SK-N-SH treated with all-trans-retinoic acid at 6 μM for 48 hours (cell line): Measurements from ENCODE around the gene NUDT7.

ENCODE experiments used
- ATAC-seq: fragments of 200-7000 bp; cut with Tn5 transposase; 3 replicates; pipeline ENCODE4 v1.9.1; 2020; ENCODE audit warnings: mild to moderate bottlenecking, moderate library complexity
- ARNTL ChIP-seq: fragments of 450-650 bp; formaldehyde crosslinking; IDR thresholded peaks from 2 replicates; pipeline ENCODE4 v1.5.0; 2020; ENCODE audit warnings: low read depth, mild to moderate bottlenecking, moderate library complexity, borderline replicate concordance
- BACH2 ChIP-seq: fragments of 250-450 bp; sonication (Bioruptor Pico); IDR thresholded peaks from 2 replicates; pipeline ENCODE4 v1.9.0; 2021; ENCODE audit warnings: mild to moderate bottlenecking, borderline replicate concordance
- CREB5 ChIP-seq: fragments of 250-450 bp; sonication (Bioruptor Pico); IDR thresholded peaks from 2 replicates; pipeline ENCODE4 v1.5.1; 2020; ENCODE audit warnings: low read depth, mild to moderate bottlenecking, moderate library complexity
- CSRNP3 ChIP-seq: fragments of 250-450 bp; sonication (Bioruptor Pico); IDR thresholded peaks from 2 replicates; pipeline ENCODE4 v1.5.1; 2021; ENCODE audit warnings: mild to moderate bottlenecking, moderate library complexity
- ESRRG ChIP-seq: fragments of 250-450 bp; sonication (Bioruptor Pico); IDR thresholded peaks from 2 replicates; pipeline ENCODE4 v1.6.1; 2021; ENCODE audit warnings: mild to moderate bottlenecking
- GLIS3 ChIP-seq: fragments of 250-450 bp; sonication (Bioruptor Pico); IDR thresholded peaks from 2 replicates; pipeline ENCODE4 v1.5.0; 2020; ENCODE audit warnings: mild to moderate bottlenecking, moderate library complexity
- ISL1 ChIP-seq: fragments of 250-450 bp; sonication (Bioruptor Pico); IDR thresholded peaks from 2 replicates; pipeline ENCODE4 v2.1.2; 2022; ENCODE audit warnings: mild to moderate bottlenecking, moderate library complexity
- OSR1 ChIP-seq: fragments of 250-450 bp; sonication (Bioruptor Pico); IDR thresholded peaks from 2 replicates; pipeline ENCODE4 v1.8.0; 2022; ENCODE audit warnings: moderate library complexity, mild to moderate bottlenecking, inconsistent platforms
- PATZ1 ChIP-seq: fragments of 250-450 bp; sonication (Bioruptor Pico); IDR thresholded peaks from 2 replicates; pipeline ENCODE4 v1.8.0; 2020; ENCODE audit warnings: mild to moderate bottlenecking, moderate library complexity, borderline replicate concordance
- PPARA ChIP-seq: fragments of 250-450 bp; sonication (Bioruptor Pico); IDR thresholded peaks from 2 replicates; pipeline ENCODE4 v1.5.0; 2020; ENCODE audit warnings: mild to moderate bottlenecking, borderline replicate concordance
- RARB ChIP-seq: fragments of 250-450 bp; sonication (Bioruptor Pico); IDR thresholded peaks from 2 replicates; pipeline ENCODE4 v1.8.0; 2021; ENCODE audit warnings: mild to moderate bottlenecking, moderate library complexity
- SNAI2 ChIP-seq: fragments of 250-450 bp; sonication (Bioruptor Pico); IDR thresholded peaks from 2 replicates; pipeline ENCODE4 v1.5.0; 2020; ENCODE audit warnings: mild to moderate bottlenecking, moderate library complexity
- TCF4 ChIP-seq: fragments of 250-450 bp; sonication (Bioruptor Pico); IDR thresholded peaks from 2 replicates; pipeline ENCODE4 v1.8.0; 2021; ENCODE audit warnings: mild to moderate bottlenecking, moderate library complexity, borderline replicate concordance
- TOX ChIP-seq: fragments of 250-450 bp; sonication (Bioruptor Pico); IDR thresholded peaks from 2 replicates; pipeline ENCODE4 v1.8.0; 2021; ENCODE audit warnings: mild to moderate bottlenecking, moderate library complexity, borderline replicate concordance
- TSHZ2 ChIP-seq: fragments of 250-450 bp; sonication (Bioruptor Pico); IDR thresholded peaks from 2 replicates; pipeline ENCODE4 v1.5.0; 2020; ENCODE audit warnings: mild to moderate bottlenecking, moderate library complexity
- ZC3H10 ChIP-seq: fragments of 250-450 bp; sonication (Bioruptor Pico); IDR thresholded peaks from 2 replicates; pipeline ENCODE4 v1.5.1; 2021; ENCODE audit warnings: mild to moderate bottlenecking, moderate library complexity
- ZFP3 ChIP-seq: fragments of 250-450 bp; sonication (Bioruptor Pico); IDR thresholded peaks from 2 replicates; pipeline ENCODE4 v1.5.0; 2020; ENCODE audit warnings: mild to moderate bottlenecking, moderate library complexity
- ZNF565 ChIP-seq: fragments of 450-650 bp; formaldehyde crosslinking; conservative IDR thresholded peaks from 2 replicates; pipeline ENCODE4 v1.5.0; 2020; ENCODE audit warnings: low read depth, mild to moderate bottlenecking, moderate library complexity
- ZNF70 ChIP-seq: fragments of 450-650 bp; formaldehyde crosslinking; IDR thresholded peaks from 2 replicates; pipeline ENCODE4 v1.5.0; 2020; ENCODE audit warnings: mild to moderate bottlenecking, moderate library complexity
- ZNF8 ChIP-seq: fragments of 450-650 bp; formaldehyde crosslinking; IDR thresholded peaks from 2 replicates; pipeline ENCODE4 v1.5.0; 2020; ENCODE audit warnings: mild to moderate bottlenecking, moderate library complexity

Gene NUDT7

GRCh38 chr16:77679391-77679790 lies 42.9 kb upstream of the NUDT7 start:
- no peak for ATAC-seq
- no peak for TF ChIP-seq RARB (CRISPR knock-in tag)
- no peak for TF ChIP-seq BACH2 (CRISPR knock-in tag)
- no peak for TF ChIP-seq ZNF565
- TF ChIP-seq SNAI2 (CRISPR knock-in tag) = no peak
- no peak for TF ChIP-seq ZFP3 (CRISPR knock-in tag)
- no peak for TF ChIP-seq ESRRG
- no peak for TF ChIP-seq PPARA (CRISPR knock-in tag)
- no peak for TF ChIP-seq CREB5 (CRISPR knock-in tag)
- TF ChIP-seq OSR1 (CRISPR knock-in tag) = no peak
- no peak for TF ChIP-seq PATZ1 (CRISPR knock-in tag)
- no peak for TF ChIP-seq ZC3H10
- no peak for TF ChIP-seq ZNF70 (CRISPR knock-in tag)
- no peak for TF ChIP-seq TOX (CRISPR knock-in tag)
- TF ChIP-seq TCF4 (CRISPR knock-in tag) = no peak
- TF ChIP-seq ARNTL (CRISPR knock-in tag) = no peak
- no peak for TF ChIP-seq CSRNP3

DNA sequence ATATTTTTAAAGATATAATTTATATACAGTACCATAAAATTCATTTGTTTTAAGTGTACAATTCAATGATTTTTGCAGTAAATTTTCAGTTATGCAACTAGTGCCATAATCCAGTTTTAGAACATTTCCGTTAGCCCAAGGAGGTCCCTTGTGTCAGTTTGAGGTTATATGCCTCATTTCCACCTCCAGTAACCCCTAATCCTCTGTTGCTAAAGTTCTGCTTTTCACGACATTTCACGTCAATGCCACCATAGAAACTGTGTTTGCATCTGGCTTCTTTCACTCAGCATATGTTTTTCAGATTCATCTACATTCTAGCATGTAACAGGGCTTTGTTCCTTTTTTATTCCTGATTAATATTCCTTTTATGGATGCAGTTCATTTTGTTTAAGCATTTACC lies 42.4 kb upstream of the NUDT7 start:
- ATAC-seq = no peak
- TF ChIP-seq PPARA (CRISPR knock-in tag) (no peak), TSHZ2 (CRISPR knock-in tag) (no peak), GLIS3 (CRISPR knock-in tag) (no peak), ZNF8 (CRISPR knock-in tag) (no peak), RARB (CRISPR knock-in tag) (no peak), CSRNP3 (no peak), CREB5 (CRISPR knock-in tag) (no peak), ZNF565 (no peak), TCF4 (CRISPR knock-in tag) (no peak), ARNTL (CRISPR knock-in tag) (no peak), ISL1 (CRISPR knock-in tag) (no peak), ESRRG (no peak)
- TF ChIP-seq, all 23 proteins: peak for 0

DNA sequence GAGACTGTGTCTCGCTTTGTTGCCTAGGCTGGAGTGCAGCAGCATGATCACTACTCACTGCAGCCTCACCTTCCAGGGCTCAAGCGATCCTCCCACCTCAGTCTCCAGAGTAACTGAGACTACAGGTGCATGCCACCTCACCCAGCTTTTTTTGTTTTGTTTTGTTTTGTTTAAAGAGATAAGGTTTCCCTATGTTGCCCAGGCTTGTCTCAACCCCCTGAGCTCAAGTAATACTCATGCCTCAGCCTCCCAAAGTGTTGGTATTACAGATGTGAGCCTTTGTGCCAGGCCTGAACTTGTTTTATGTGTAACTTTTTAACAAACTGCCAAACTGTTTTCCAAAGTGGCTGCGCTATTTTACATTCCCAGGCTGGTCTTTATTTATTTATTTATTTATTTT lies 41.8 kb upstream of the NUDT7 start:
- no peak for ATAC-seq

More for the DNA sequence above, 41.8 kb upstream of the NUDT7 start:
- TF ChIP-seq RARB (CRISPR knock-in tag) (no peak), ESRRG (no peak), ZNF565 (no peak), ARNTL (CRISPR knock-in tag) (no peak), OSR1 (CRISPR knock-in tag) (no peak)
